Retinal pigment epithelial cell (primary cell): ENCODE data around the gene FAM3C.
A peak's percentile ranks its signal among the peaks of the same experiment; 100 is the strongest.

Source experiments
- DNase-seq: peaks from one replicate; pipeline ENCODE4 v3.0.0-alpha.2; 2010; ENCODE audit warnings: low read depth
- H3K4me3 ChIP-seq: 2 replicates; pipeline ENCODE4 v1.5.1; 2011; ENCODE audit warnings: mild to moderate bottlenecking, low read length, control low read depth, moderate library complexity
- CTCF ChIP-seq: conservative IDR thresholded peaks from 2 replicates; pipeline ENCODE4 v1.5.1; 2011; ENCODE audit warnings: low read depth, low read length, control low read depth, inconsistent platforms

FAM3C gene

GRCh38 chr7:121397361-121397760, 1.3 kb upstream of the FAM3C start:
- no peak for DNase-seq
- TF ChIP-seq CTCF = no peak
- no peak overlapping the region for H3K4me3 ChIP-seq

- DNase-seq = no peak
- no peak for TF ChIP-seq CTCF
- H3K4me3 ChIP-seq = peak overlapping the region; percentile 68
Observed at GRCh38 chr7:121395494-121395960, 581 bp downstream of the FAM3C start.

GRCh38 chr7:121394709-121395140, 1.4 kb downstream of the FAM3C start:
- H3K4me3 ChIP-seq = peak overlapping the region; percentile 68
- DNase-seq = no peak
- TF ChIP-seq CTCF = no peak

- no peak for TF ChIP-seq CTCF
Observed at GRCh38 chr7:121393005-121393366, 3.1 kb downstream of the FAM3C start.

GRCh38 chr7:121392277-121393004, 3.7 kb downstream of the FAM3C start:
- DNase-seq = no peak
- TF ChIP-seq CTCF = no peak
- no peak overlapping the region for H3K4me3 ChIP-seq

More at GRCh38 chr7:121393005-121393366, 3.1 kb downstream of the FAM3C start:
- DNase-seq = no peak
- no peak overlapping the region for H3K4me3 ChIP-seq

GRCh38 chr7:121391686-121392085, 4.4 kb downstream of the FAM3C start:
- no peak for TF ChIP-seq CTCF
- H3K4me3 ChIP-seq = no peak overlapping the region
- DNase-seq = no peak

GRCh38 chr7:121390617-121391016, 5.5 kb downstream of the FAM3C start:
- TF ChIP-seq CTCF = no peak
- no peak for DNase-seq
- no peak overlapping the region for H3K4me3 ChIP-seq
